ENCODE measurements around the gene MCC. TPM values are rescaled to one million over a fixed set of nuclear protein-coding genes. Genes with fewer than 3 reads are reported as not detected.

The MCC gene
- total RNA-seq, 1 donor from 2014 or later, result 36.3 TPM

- ATAC-seq (no peak), DNase-seq (ENCODE audit: low spot score) (peak; percentile 38)
Measured at GRCh38 chr5:113067635-113068344, 420.5 kb downstream of the MCC start.

GRCh38 chr5:113065626-113066025 is 422.6 kb downstream of the MCC start:
- ATAC-seq, result no peak
- no peak for DNase-seq (ENCODE audit: low spot score)

GRCh38 chr5:113064806-113065205 is 423.4 kb downstream of the MCC start:
- ATAC-seq, result no peak

DNA sequence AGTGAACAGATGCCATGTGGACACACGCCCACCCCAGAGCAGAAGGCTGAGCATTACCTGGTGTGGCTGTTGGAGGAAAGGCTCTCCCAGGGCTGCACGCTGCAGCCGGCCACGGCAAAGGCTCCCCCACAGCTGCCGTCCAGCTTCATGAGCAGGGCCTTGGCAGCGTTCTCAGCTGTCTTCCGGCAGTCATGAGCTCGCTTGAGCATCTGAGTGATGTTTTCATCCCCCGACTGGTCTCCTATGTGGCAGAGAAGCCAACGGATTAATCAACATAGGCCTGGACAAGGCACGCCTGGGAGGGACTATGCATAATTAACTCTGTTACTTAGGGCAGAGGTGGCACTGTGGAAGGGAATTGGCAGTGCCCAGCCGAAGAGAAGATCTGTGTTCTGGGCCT is 424.3 kb downstream of the MCC start:
- ATAC-seq (peak; percentile 24), DNase-seq (ENCODE audit: low spot score) (peak; percentile 40)

More at GRCh38 chr5:113064806-113065205, 423.4 kb downstream of the MCC start:
- no peak for DNase-seq (ENCODE audit: low spot score)

GRCh38 chr5:113062869-113063508 is 425.3 kb downstream of the MCC start:
- ATAC-seq (peak; percentile 63), DNase-seq (ENCODE audit: low spot score) (no peak)

DNA sequence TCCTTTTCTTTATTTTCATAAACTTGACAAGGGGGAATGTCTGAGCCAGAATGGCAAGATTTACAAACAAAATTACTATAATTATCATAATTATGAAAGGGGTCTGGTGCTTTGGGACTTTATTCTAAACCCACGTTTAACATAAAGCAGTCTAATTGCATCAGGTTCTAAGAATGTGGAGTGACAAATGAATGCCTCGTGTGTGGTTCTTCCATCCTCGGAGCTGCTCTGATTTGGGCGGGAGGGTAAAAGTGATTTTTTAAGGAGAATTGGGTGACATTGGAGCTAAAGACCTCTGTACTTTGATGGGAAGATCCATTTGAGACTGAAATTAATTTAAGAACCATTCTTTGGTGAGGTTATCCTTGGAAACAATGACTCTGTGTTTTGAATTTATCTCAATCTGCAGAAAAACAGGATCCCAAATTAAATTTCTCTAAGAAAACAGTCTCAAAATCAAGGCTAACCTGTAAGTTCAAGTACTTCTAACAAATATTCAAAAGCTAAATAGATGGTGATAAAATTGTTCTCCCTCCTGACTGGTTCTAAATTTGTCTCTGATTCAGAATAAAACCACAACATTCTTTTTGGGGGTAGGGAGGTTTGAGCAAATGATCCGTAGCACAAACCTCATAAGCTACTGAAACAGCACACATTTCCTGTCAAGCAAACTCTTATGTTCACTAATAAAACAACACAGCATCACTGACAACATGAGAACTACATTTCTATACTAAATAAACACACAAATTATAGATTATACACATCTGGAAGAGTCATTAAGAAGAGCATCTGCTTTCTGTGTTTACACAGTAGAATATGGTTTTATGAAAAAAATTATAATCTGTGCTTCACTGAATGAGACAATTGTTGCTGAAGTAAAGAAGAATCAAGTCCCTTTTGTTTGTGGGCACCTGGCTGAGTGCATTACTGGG is 426.1 kb downstream of the MCC start:
- DNase-seq (ENCODE audit: low spot score) (no peak), ATAC-seq (no peak)

DNA sequence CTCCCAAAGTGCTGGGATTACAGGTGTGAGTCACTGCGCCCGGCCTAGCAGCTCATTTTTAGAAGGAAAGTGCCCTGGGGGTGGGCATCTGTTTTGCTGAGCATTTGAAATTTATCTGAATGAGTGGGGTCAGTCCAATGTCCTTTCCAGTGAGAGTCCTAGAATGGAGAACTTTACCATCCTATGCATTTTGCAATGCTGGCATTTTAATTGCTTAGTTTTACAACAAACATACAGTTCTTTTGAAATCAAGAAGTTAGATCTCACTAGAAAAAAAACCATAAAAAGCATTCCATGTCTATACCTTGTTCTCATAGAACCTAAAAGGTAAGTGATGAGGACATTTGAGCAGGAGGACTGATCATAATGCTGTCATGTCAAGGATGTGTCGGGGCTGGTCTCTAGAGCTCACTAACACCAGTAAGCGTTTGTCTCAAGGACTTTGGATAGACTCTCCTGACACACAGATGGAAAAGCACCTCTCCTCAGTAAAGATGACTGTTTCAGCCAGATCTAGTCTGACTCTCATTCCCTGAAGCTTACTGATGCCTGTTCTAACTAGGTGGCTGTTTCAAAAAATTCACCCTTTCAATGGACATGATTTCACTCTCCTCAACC is 427.7 kb downstream of the MCC start:
- DNase-seq (ENCODE audit: low spot score) (no peak), ATAC-seq (no peak)

DNA sequence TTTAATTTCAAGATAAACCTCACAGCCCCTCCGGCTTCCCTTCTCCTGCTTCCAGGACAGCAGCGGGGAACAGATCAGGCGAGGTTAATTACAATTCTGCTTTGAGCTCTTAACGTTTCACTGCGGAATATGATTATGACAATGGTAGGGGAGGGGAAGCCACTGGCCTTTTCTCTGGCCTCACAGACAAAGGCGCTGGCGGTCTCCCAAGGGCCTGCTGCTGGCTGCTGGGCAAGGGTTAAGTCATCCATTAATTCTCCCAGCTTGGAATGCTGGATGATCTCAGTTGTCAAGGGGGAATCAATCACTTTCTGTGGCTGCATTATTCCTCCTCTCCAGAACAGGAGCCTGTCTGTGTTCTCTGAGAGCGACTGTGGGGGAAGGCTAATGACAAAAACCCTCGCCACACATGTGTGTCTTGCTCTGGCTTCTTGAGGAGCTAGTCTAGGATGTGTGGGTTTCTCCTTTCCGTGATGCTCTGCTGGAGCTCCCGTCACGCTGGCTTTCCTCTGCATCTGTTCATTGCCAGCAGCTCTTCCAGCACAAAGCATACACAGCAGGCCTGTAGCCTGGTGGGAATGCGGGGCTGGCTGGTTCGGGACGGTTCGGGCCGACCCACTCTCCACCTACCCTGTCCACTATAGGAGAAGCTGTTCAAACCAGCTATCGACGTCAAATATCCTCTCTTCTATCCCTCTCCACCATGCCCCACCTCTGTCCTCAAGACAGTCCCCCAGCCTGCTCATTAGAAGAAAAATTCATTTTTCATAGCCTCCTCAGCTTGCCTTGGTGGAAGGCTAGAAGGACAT is 428.8 kb downstream of the MCC start:
- DNase-seq (ENCODE audit: low spot score) (no peak), ATAC-seq (no peak)

- DNase-seq (ENCODE audit: low spot score) (no peak), ATAC-seq (no peak)
Measured at GRCh38 chr5:113058706-113059226, 429.5 kb downstream of the MCC start.

GRCh38 chr5:113058269-113058668 is 430.0 kb downstream of the MCC start:
- no peak for ATAC-seq
- no peak for DNase-seq (ENCODE audit: low spot score)

- ATAC-seq (no peak), DNase-seq (ENCODE audit: low spot score) (no peak)
Measured at GRCh38 chr5:113057557-113057984, 430.7 kb downstream of the MCC start.

DNA sequence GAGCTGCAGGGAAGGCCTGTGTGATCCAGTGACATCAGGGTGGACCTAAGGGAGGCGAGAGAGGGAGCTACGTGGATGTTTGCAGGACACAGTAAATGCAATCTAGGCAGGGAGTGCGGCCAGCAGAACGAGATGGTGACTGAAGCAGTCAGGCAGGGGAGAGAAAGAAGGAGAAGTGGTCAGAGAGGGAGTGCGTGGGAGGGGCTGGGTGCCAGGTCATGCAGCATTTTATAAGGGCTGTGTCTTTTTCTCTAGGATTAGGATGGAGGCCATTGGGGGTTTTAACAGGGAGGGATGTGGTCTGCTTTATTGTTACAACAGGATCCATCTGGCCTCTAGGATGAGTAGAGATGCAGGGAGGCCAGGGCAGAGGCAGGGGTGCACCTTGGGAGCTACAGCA is 431.3 kb downstream of the MCC start:
- DNase-seq (ENCODE audit: low spot score) (no peak), ATAC-seq (no peak)

GRCh38 chr5:113054899-113055298 is 433.4 kb downstream of the MCC start:
- DNase-seq (ENCODE audit: low spot score), result no peak
- no peak for ATAC-seq

DNA sequence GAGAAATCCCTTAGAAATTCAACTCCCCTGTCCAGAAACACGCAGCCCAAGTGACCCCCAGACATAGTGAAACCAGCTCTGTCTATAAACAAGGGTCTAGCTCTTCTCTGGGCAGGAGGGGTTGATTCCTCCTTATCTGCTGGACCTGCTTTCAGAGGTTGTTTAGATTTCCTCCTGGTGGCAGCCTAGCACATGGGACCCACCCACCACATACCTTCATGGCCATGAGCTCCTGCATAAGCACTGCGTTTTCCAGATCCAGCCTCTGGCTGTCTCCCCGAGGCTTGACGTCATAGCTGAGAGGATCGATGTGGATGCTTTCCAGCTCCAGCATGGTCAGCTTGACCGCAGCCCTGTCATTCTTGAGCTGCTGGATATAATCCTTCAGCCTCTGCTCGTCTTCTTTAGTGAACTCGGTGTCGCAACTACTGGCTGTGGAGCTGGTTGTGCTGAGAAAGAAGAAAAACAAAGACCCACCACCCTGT is 434.7 kb downstream of the MCC start:
- ATAC-seq, result no peak

GRCh38 chr5:113052041-113052795 is 436.0 kb downstream of the MCC start:
- no peak for DNase-seq (ENCODE audit: low spot score)
- ATAC-seq, result no peak

More for the DNA sequence above, 434.7 kb downstream of the MCC start:
- DNase-seq (ENCODE audit: low spot score), result no peak

DNA sequence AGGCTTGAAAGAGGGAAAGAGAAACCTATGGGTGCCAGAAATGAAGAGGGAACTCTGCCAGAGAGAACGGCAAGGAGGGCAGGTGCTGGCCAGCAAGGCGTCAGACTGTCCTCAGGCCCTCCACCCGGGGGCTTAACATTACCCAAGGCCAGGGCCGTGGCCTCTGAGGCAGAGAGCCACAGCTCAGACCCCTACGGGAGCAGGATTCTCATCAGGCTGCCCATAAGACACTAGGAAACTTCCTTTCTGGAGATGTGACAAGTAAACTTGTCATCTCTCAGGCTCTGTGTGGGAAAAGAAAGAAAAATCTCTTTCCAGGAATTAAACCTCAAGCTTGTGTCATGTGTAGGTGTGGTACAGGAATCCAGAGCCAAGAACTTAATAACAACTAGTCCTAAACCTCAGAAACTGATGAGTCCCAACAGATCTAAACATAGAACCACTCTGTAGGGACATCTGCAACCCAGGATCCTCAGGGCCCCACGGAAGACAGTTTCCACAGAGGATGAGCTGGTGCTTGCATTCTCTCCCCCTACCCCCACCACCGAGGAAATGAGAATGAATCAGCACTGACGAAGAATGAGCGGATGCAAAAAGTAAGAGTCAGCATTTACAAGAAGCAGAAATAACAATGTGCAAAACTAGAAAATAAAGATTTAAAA is 437.4 kb downstream of the MCC start:
- ATAC-seq (peak; percentile 21), DNase-seq (ENCODE audit: low spot score) (no peak)

GRCh38 chr5:113048931-113049330 is 439.3 kb downstream of the MCC start:
- DNase-seq (ENCODE audit: low spot score) (no peak), ATAC-seq (peak; percentile 5)

All from left lobe of liver (tissue), 2 donors.